GM19023 (cell line): ENCODE results near the gene LYZL4.

Source experiments
- ATAC-seq: cut with Tn5 transposase; IDR thresholded peaks from one replicate; pipeline ENCODE4 v1.9.1; 2021; ENCODE audit warnings: mild to moderate bottlenecking, moderate library complexity; ENCODE audit not compliant: unreplicated experiment

The LYZL4 gene

GRCh38 chr3:42376344-42376798, 34.0 kb downstream of the LYZL4 start:
- no peak for ATAC-seq

GRCh38 chr3:42375121-42375800, 35.1 kb downstream of the LYZL4 start:
- ATAC-seq, result no peak

- ATAC-seq, result no peak
Observed at GRCh38 chr3:42371776-42372175, 38.6 kb downstream of the LYZL4 start.

GRCh38 chr3:42369832-42370231, 40.6 kb downstream of the LYZL4 start:
- ATAC-seq, result no peak

GRCh38 chr3:42369304-42369703, 41.1 kb downstream of the LYZL4 start:
- ATAC-seq, result no peak

DNA sequence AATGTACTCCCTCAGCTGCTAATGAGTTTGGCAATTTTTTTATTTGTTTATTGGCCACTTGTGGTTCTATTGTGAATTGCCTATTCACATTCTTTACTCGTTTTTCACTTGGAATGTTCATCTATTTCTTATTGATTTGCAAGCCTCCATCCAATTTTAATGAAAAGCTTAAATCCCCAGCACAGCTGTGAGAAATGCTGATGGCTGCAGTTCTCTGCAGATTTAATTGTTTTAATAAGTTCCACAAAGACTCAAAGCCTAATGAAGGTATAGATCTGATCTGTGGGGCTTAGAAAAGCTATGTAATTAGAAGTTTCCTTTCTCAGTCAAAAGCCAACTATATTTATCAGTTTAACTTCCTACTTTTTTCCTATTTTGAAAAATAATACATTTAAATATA, 41.5 kb downstream of the LYZL4 start:
- no peak for ATAC-seq

- no peak for ATAC-seq
Observed at GRCh38 chr3:42367903-42368302, 42.5 kb downstream of the LYZL4 start.

DNA sequence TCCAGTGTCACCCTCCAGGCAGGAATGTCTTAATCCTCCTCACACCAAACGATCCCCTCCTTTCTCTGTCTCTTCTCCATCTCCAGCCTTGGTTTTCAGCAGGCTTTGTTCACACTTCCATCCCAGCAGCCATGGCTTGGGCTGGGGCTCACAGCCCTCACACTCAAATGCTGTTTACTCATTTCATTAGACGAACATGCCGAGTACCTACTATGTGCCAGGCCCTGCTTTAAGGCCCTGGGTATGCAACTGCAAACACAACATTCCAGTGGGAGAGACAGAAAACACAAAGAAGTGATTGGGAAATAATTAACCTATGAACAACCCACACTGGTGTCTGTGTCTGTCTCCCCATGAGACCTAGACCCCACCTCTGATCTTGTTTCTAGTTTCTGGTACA, 43.9 kb downstream of the LYZL4 start:
- no peak for ATAC-seq

- ATAC-seq, result no peak
Observed at GRCh38 chr3:42357335-42357734, 53.1 kb downstream of the LYZL4 start.

- no peak for ATAC-seq
Observed at GRCh38 chr3:42355612-42356011, 54.8 kb downstream of the LYZL4 start.

- no peak for ATAC-seq
Observed at GRCh38 chr3:42353631-42354030, 56.8 kb downstream of the LYZL4 start.

- ATAC-seq, result no peak
Observed at GRCh38 chr3:42351207-42351606, 59.2 kb downstream of the LYZL4 start.

DNA sequence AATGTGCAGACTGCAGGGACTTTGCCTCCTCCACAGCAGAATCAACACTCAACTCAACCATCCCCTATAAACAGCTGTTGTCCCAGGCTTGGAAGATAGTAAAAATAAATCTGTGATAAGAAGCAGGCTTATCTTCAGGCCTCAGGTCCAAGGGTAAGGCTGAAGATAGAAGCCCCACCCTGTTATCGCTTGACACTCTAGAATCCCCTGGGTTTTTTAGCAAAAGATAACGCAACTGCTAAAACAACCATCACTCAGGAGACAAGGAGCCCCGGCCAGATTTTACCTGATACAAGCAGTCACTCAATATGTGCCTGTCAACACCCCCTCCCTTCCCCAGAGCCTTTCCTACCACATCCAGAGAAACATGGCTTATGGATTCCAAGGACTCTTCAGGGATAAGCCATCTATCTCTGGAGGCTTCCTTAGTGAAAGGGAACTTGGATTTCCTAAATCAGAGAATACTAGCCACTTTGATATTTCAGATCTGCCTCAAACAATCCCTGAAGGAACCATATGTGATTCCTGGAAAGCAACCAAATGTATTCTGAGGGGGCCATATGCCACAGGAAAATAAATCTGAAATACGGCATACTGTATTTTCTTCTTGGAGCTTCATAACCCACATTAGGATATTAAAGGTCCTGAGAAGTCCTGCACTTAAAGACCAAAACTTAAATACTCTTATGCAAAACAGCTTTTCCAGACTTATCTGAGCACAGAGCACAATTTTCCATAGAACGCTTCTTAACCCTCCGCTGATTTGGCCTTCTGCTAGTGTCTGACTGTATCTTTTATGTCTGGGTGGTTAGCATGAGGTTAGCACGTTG, 60.4 kb downstream of the LYZL4 start:
- no peak for ATAC-seq

DNA sequence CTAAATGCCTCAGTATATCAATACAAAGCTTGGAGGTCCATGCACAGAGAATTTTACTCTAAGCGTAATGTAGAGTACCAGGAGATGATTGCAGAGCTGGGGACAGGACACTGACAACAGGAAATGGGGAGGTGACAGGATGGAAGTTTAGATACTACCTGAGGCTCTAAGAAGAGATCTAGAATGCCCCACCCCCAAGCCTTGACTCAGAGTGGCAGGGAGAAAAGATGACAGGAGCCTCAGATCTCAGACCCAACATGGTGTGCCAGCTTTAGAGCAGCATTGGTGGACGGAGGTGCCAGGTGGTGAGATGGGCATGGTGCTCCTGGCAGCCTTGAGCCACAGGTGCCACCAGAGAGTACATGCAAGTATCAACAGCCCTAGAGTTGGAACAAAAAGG, 62.5 kb downstream of the LYZL4 start:
- ATAC-seq, result no peak
